AG10803 (cell line): ENCODE measurements around the gene LSAMP.

ENCODE experiments used
- DNase-seq: peaks from one replicate; pipeline ENCODE4 v3.0.0; 2010; ENCODE audit warnings: low read depth
- H3K4me3 ChIP-seq: 2 replicates; pipeline ENCODE4 v1.5.1; 2011; ENCODE audit warnings: mild to moderate bottlenecking, low read length, control low read depth
- CTCF ChIP-seq: conservative IDR thresholded peaks from 2 replicates; pipeline ENCODE4 v1.5.1; 2011; ENCODE audit warnings: mild to moderate bottlenecking, low read length, control low read depth, inconsistent platforms

Gene LSAMP

GRCh38 chr3:116432795-116433194 is 12.5 kb downstream of the LSAMP start:
- DNase-seq: no peak
- TF ChIP-seq CTCF: no peak
- no peak overlapping the region for H3K4me3 ChIP-seq

DNA sequence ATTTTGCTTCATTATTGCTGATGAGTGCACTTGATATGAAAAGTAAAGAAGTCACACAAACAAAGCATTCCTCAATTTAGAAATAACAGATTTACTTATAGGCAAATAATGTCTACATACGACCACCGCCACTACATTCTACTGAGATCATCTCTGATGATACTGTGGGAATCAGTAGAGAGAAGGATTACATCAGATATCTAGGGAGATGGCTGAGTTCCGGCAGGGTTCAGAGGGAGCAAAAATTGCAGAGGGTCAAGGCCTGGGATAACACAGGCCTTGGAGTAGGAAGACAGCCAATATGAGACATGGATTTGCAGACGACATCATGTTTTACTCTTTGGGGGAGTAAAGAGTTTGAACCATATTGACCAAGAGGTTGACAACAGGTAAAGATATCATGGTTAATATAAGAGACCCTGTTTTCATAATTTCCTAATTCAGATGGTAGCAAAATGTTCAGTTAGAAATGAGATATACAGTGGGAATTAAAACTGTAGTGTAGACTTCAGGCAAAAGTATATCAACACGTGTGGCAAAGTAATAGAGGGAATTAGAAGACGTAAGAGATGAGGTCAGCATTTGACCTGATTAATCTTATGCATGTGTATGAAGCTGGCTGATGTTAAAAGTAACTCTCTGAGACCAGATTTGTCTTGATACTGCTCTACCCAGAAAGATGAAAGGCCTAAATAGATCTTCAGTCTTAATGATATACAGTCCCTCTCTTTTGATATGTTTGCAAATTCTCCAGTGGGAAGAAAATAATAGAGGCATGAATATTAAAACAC is 15.6 kb downstream of the LSAMP start:
- TF ChIP-seq CTCF: no peak
- H3K4me3 ChIP-seq: no peak overlapping the region
- DNase-seq: no peak

- no peak for TF ChIP-seq CTCF
- no peak overlapping the region for H3K4me3 ChIP-seq
- DNase-seq: no peak
Observed at GRCh38 chr3:116426036-116426435, 19.3 kb downstream of the LSAMP start.

GRCh38 chr3:116425126-116425525 is 20.2 kb downstream of the LSAMP start:
- no peak for DNase-seq
- no peak for TF ChIP-seq CTCF
- no peak overlapping the region for H3K4me3 ChIP-seq

GRCh38 chr3:116423945-116424344 is 21.3 kb downstream of the LSAMP start:
- H3K4me3 ChIP-seq: no peak overlapping the region
- no peak for DNase-seq
- no peak for TF ChIP-seq CTCF

GRCh38 chr3:116423374-116423773 is 21.9 kb downstream of the LSAMP start:
- no peak for DNase-seq
- H3K4me3 ChIP-seq: no peak overlapping the region
- no peak for TF ChIP-seq CTCF

GRCh38 chr3:116417151-116417550 is 28.1 kb downstream of the LSAMP start:
- TF ChIP-seq CTCF: no peak
- no peak overlapping the region for H3K4me3 ChIP-seq
- no peak for DNase-seq
